KMS-11 (cell line): Measurements from ENCODE around the gene SIRPB1.

ENCODE experiments used
- H2AFZ ChIP-seq: fragments of 200-600 bp; sonication (generic); 2 replicates; pipeline ENCODE4 v1.6.1; 2016; ENCODE audit warnings: antibody characterized with exemption, mixed run types, low read depth
- H3K27ac ChIP-seq: fragments of 200-600 bp; sonication (generic); 2 replicates; pipeline ENCODE4 v1.6.1; 2016; ENCODE audit warnings: mild to moderate bottlenecking, mixed run types
- H3K27me3 ChIP-seq: fragments of 200-600 bp; sonication (generic); 2 replicates; pipeline ENCODE4 v1.6.1; 2017; ENCODE audit warnings: mild to moderate bottlenecking, low read depth, mixed run types, moderate library complexity; ENCODE audit not compliant: insufficient read depth
- H3K36me3 ChIP-seq: fragments of 200-600 bp; sonication (generic); 2 replicates; pipeline ENCODE4 v1.6.1; 2017; ENCODE audit warnings: mild to moderate bottlenecking, mixed run types; ENCODE audit not compliant: insufficient read depth
- H3K4me1 ChIP-seq: fragments of 200-600 bp; sonication (generic); 2 replicates; pipeline ENCODE4 v1.6.1; 2016; ENCODE audit warnings: mild to moderate bottlenecking, low read depth, mixed run types; ENCODE audit not compliant: poor library complexity, severe bottlenecking
- H3K4me2 ChIP-seq: fragments of 200-600 bp; sonication (generic); 2 replicates; pipeline ENCODE4 v1.7.0; 2016; ENCODE audit warnings: mild to moderate bottlenecking, mixed run types
- H3K4me3 ChIP-seq: fragments of 200-600 bp; sonication (generic); IDR thresholded peaks from 2 replicates; pipeline ENCODE4 v1.6.1; 2017; ENCODE audit warnings: low read depth, low read length, mixed read lengths; ENCODE audit not compliant: insufficient read depth
- H3K79me2 ChIP-seq: fragments of 200-600 bp; sonication (generic); 2 replicates; pipeline ENCODE4 v1.6.1; 2016; ENCODE audit warnings: low read depth, mixed run types; ENCODE audit not compliant: insufficient read depth
- H3K9ac ChIP-seq: fragments of 200-600 bp; sonication (generic); 2 replicates; pipeline ENCODE4 v1.6.1; 2016; ENCODE audit warnings: mild to moderate bottlenecking, mixed run types
- H4K20me1 ChIP-seq: fragments of 200-600 bp; sonication (generic); 2 replicates; pipeline ENCODE4 v1.6.1; 2016; ENCODE audit warnings: mild to moderate bottlenecking, mixed run types; ENCODE audit not compliant: insufficient read depth
- TF ChIP-seq, protein P1 (sequence below): fragments of 200-600 bp; sonication (generic); conservative IDR thresholded peaks from 2 replicates; pipeline ENCODE4 v1.6.1; 2017; ENCODE audit warnings: low read depth, mild to moderate bottlenecking, antibody characterized with exemption, low read length, moderate library complexity, mixed read lengths

The SIRPB1 gene

DNA sequence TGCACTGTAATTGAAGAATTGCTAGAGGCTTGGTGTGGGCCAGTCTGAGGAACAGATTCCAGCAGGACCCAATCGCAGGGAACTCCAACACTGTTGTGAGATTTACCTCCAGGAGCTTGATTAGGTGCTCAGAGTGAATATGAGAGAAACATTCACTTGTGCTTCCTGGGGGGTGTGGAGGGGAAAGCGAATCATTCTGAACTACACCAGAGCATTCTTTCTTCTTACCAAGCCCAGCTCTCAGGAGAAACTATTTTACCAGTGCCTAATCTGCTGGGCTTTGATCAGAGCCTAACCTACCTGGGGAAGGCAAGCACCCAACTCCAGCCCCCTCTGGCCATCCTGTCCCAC, 7.4 kb upstream of the SIRPB1 start:
- Histone ChIP-seq H3K9ac (no peak overlapping the region), H3K4me1 (no peaks in the 10 kb centered on the region), H2AFZ (no peak overlapping the region), H3K4me3 (no peak overlapping the region), H3K4me2 (no peak overlapping the region), H3K27ac (no peak overlapping the region), H3K27me3 (no peaks in the 10 kb centered on the region), H4K20me1 (no peaks in the 10 kb centered on the region), H3K79me2 (no peaks in the 10 kb centered on the region), H3K36me3 (no peaks in the 10 kb centered on the region)
- TF ChIP-seq, protein P1, sequence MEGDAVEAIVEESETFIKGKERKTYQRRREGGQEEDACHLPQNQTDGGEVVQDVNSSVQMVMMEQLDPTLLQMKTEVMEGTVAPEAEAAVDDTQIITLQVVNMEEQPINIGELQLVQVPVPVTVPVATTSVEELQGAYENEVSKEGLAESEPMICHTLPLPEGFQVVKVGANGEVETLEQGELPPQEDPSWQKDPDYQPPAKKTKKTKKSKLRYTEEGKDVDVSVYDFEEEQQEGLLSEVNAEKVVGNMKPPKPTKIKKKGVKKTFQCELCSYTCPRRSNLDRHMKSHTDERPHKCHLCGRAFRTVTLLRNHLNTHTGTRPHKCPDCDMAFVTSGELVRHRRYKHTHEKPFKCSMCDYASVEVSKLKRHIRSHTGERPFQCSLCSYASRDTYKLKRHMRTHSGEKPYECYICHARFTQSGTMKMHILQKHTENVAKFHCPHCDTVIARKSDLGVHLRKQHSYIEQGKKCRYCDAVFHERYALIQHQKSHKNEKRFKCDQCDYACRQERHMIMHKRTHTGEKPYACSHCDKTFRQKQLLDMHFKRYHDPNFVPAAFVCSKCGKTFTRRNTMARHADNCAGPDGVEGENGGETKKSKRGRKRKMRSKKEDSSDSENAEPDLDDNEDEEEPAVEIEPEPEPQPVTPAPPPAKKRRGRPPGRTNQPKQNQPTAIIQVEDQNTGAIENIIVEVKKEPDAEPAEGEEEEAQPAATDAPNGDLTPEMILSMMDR, result no peak

DNA sequence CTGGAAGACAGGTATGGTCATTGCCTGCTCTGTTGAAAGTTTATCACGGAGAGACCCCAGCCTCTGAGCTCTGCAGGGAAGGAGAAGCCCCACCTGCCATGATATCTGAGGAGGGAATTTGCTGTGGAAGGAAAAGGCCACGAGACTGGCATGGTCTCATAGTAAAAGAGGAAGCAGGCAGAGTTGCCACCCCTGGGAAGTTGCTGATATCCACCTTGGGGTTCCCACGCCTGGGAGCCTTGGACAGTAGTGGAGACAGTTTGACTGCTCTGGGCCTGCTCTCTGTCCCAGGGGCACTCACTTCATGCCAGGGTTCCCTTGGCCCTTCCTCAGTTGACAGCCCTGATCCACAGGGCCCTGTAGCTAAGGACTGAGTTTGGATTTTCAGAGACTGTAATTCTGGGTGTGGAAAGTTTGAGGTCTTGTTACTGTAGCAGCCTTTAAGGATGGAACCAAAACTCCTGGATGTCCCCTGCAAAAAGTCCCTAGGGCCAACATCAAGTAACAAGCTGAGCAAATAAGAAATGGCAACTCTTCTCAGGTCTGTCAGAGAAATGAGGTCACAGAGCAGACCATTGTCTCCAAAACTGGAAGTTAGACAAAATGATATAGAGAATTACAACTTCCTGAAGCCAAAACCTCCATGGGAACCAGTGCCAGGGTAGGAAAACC, 6.9 kb upstream of the SIRPB1 start:
- no peak overlapping the region for H3K9ac ChIP-seq
- TF ChIP-seq, protein P1, result no peak
- no peaks in the 10 kb centered on the region for H3K27me3 ChIP-seq

GRCh38 chr20:1625083-1625690, 5.4 kb upstream of the SIRPB1 start:
- Histone ChIP-seq H3K4me1 (no peaks in the 10 kb centered on the region), H3K27me3 (no peaks in the 10 kb centered on the region), H3K9ac (no peak overlapping the region), H3K4me3 (no peak overlapping the region), H4K20me1 (no peaks in the 10 kb centered on the region), H3K27ac (no peak overlapping the region), H3K4me2 (no peak overlapping the region), H3K36me3 (no peaks in the 10 kb centered on the region), H2AFZ (no peak overlapping the region), H3K79me2 (no peaks in the 10 kb centered on the region)
- TF ChIP-seq, protein P1, result no peak

More for the DNA sequence above, 6.9 kb upstream of the SIRPB1 start:
- Histone ChIP-seq H3K4me2 (no peak overlapping the region), H3K4me3 (no peak overlapping the region), H4K20me1 (no peaks in the 10 kb centered on the region), H3K27ac (no peak overlapping the region), H3K4me1 (no peaks in the 10 kb centered on the region), H3K79me2 (no peaks in the 10 kb centered on the region), H2AFZ (no peak overlapping the region), H3K36me3 (no peaks in the 10 kb centered on the region)

DNA sequence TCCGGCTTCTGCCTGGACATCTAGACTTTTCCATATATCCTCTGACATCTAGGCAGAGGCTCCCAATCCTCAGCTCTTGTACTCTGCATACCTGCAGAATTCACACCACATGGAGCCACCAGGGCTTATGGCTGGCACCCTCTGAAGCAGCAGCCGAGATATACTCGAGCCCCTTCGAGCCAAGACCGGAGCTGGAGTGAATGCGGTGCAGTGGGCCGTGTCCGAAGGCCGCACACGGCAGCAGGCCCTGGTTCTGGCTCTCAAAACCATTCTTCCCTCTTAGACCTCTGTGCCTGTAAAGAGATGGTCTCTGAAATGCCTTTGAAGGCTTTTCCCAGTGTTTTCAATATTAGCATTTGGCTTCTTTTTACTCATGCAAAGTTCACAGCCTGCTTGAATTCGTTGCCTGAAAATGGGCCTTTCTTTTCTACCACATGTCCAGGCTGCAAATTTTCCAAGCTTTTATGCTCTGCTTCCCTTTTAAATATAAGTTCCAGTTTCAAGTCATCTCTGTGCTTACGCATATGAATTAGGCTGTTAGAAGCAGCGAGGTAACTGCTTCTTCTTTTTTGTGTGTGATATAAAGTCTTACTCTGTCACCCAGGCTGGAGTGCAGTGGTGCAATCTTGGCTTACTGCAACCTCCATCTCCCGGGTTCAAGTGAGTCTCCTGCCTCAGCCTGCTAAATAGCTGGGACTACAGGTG, 3.8 kb upstream of the SIRPB1 start:
- Histone ChIP-seq H3K36me3 (no peaks in the 10 kb centered on the region), H3K79me2 (no peaks in the 10 kb centered on the region), H2AFZ (no peak overlapping the region), H3K4me1 (no peaks in the 10 kb centered on the region), H3K27me3 (no peaks in the 10 kb centered on the region), H3K27ac (no peak overlapping the region), H3K4me2 (no peak overlapping the region), H3K9ac (no peak overlapping the region), H4K20me1 (no peaks in the 10 kb centered on the region), H3K4me3 (no peak overlapping the region)
- TF ChIP-seq, protein P1, result no peak
